NOMO-1 treated with DMSO at 0.1 percent for 48 hours (cell line): Measurements from ENCODE around the gene HMCN2.

Experiments
- DNase-seq: peaks from one replicate; lab custom pipeline; 2025; ENCODE audit not compliant: unreplicated experiment; lab: John Stamatoyannopoulos, UW

HMCN2 gene

GRCh38 chr9:130462685-130463540 lies 197.4 kb downstream of the HMCN2 start:
- no peak for DNase-seq

GRCh38 chr9:130463763-130464745 lies 198.5 kb downstream of the HMCN2 start:
- DNase-seq = no peak

GRCh38 chr9:130465383-130466096 lies 200.0 kb downstream of the HMCN2 start:
- no peak for DNase-seq

GRCh38 chr9:130466537-130467217 lies 201.1 kb downstream of the HMCN2 start:
- DNase-seq = no peak

- DNase-seq = no peak
Measured at GRCh38 chr9:130467316-130467715, 201.8 kb downstream of the HMCN2 start.

DNA sequence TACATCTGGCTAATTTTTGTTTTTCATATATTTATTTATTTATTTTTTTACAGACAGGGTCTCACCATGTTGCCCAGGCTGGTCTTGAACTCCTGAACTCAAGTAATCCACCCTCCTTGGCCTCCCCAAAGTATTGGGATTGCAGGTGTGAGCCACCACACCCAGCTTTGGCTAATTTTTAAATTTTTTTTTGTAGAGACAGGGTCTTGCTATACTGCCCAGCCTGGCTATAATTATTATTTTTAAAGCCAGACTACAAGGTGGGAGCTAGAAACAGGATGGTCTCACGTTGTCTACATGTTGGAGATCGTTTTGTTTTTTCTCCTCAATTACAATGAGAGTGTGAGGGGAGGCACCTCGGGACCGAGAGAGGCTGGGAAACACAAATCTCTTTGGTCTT lies 203.0 kb downstream of the HMCN2 start:
- DNase-seq = no peak

DNA sequence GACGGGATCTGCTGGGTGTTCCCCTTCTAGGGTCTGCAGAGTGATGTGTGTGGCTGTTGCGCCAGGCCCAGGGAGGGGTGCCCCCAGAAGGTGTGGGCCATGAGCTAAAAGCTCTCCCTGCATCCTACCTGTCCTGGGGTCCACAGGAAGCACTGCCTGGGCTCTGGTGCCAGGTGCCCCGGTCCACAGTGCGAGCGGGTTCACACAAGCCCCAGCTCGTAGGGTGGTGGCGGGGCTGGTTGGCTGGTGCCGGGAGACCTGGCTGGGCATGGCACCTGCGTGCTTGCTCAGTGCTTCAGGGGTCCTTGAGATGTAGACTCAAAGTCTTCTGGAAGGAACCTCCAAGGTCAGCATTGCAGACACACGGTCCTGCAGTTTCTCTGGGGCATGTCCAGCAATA lies 204.7 kb downstream of the HMCN2 start:
- no peak for DNase-seq

GRCh38 chr9:130470950-130471349 lies 205.4 kb downstream of the HMCN2 start:
- no peak for DNase-seq

GRCh38 chr9:130471411-130472183 lies 206.0 kb downstream of the HMCN2 start:
- DNase-seq = no peak

- no peak for DNase-seq
Measured at GRCh38 chr9:130472184-130472705, 206.7 kb downstream of the HMCN2 start.

GRCh38 chr9:130473009-130473408 lies 207.4 kb downstream of the HMCN2 start:
- DNase-seq = no peak

DNA sequence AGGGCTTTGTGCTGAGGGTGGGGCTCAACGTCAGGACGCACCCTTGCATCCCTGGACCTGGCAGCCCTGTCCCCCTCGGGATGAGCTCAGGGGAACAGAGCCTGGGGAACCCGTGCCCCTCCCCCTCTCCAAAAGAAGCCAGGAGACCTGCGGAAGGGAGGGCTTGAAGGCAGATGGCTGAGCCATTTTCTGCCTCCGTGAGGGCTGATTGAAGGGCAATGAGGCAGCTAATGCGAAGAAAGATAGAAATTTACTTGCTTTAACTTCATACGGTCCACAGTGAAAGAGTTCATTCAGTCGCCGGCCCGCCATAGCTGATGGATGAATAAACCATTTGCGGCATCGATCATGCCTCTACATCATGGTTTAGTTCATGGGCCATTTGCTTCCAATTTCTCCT lies 208.0 kb downstream of the HMCN2 start:
- no peak for DNase-seq

GRCh38 chr9:130474106-130474505 lies 208.5 kb downstream of the HMCN2 start:
- DNase-seq = no peak

GRCh38 chr9:130476151-130476730 lies 210.7 kb downstream of the HMCN2 start:
- no peak for DNase-seq

- DNase-seq = no peak
Measured at GRCh38 chr9:130477564-130477963, 212.0 kb downstream of the HMCN2 start.

DNA sequence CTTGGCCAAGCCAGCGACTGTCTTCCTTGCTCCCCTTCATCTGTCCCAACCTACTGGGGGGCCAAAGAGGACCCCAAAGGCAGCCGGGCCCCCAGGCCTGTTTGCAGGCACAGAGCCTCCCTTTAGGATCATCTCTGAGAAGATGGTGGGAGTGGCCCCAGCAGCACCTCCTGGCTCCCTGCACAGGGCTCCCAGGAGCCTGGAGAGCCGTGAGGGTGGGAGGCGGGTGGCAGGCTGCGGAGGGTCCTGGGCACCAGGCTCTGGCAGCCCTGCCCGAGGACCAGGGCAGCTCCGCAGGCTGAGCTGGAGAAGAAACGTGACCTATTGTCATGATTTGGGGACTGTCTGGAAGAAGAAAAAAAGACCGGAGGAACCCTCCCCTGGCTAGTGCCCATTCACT lies 212.6 kb downstream of the HMCN2 start:
- no peak for DNase-seq

GRCh38 chr9:130478736-130479575 lies 213.4 kb downstream of the HMCN2 start:
- no peak for DNase-seq

DNA sequence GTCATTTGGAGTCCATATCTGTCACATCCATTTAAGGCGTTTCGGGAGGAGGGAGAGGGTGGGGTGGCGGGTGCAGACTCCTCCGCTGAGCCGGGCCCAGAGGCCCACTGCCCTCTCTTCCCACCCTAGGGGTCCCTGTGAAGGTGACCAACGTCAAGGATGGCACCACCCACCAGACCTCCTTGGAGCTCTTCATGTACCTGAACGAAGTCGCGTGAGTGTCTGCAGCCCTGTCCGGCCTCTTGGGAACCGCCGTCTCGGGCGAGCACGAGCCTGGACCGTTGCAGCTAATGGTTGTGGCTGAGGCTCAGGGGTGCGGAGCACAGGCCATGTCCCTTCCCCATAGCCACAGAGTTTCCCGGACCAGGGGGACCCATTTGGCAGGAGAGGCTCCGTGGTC lies 214.0 kb downstream of the HMCN2 start:
- DNase-seq = no peak
